Left lung (tissue), 14 donors: Measurements from ENCODE around the gene ROPN1. TPM values are rescaled to one million over a fixed set of nuclear protein-coding genes. Genes with fewer than 3 reads are reported as not detected.
A peak's percentile ranks its signal among the peaks of the same experiment; 100 is the strongest.
"Not testable (repeated sequence)": the region's sequence is repeated elsewhere in the genome, so short reads cannot be mapped to it uniquely, and the experiment has no call there.

ENCODE experiments used
- ATAC-seq: fragments of 200-7000 bp; cut with Tn5 transposase; one replicate; pipeline ENCODE4 v1.9.1; 2020; ENCODE audit warnings: moderate library complexity
- DNase-seq, 4 donors: peaks; one replicate each; pipeline ENCODE4 v3.0.0-alpha.2; 2013 to 2020
- H3K27ac ChIP-seq, 2 donors: fragments of 200-600 bp; sonication (generic) in 1 of 2; one replicate each; pipeline versions ENCODE4 v1.5.0 to v1.8.0; 2020 to 2021
- H3K27me3 ChIP-seq, 2 donors: fragments of 200-600 bp; sonication (generic) in 1 of 2; one replicate each; pipeline versions ENCODE4 v1.5.0 to v1.8.0; 2020 to 2021
- H3K36me3 ChIP-seq, 2 donors: fragments of 200-600 bp; sonication (generic) in 1 of 2; one replicate each; pipeline versions ENCODE4 v1.5.0 to v1.8.0; 2020 to 2021
- H3K4me1 ChIP-seq, 2 donors: fragments of 200-600 bp; one replicate each; pipeline ENCODE4 v1.8.0; 2021
- H3K4me3 ChIP-seq, 2 donors: fragments of 200-600 bp; sonication (generic) in 1 of 2; one replicate each; pipeline versions ENCODE4 v1.5.0 to v1.8.0; 2020 to 2021; ENCODE audit warnings: mild to moderate bottlenecking in 1 of 2
- H3K9me3 ChIP-seq, 2 donors: fragments of 200-600 bp; sonication (generic) in 1 of 2; one replicate each; pipeline versions ENCODE4 v1.5.0 to v1.8.0; 2020 to 2021
- CTCF ChIP-seq, 2 donors: fragments of 200-600 bp; sonication (generic) in 1 of 2; IDR thresholded peaks; one replicate each; pipeline versions ENCODE4 v1.5.0 to v1.8.0; 2021; ENCODE audit warnings: antibody characterized with exemption in 2 of 2
- intact Hi-C, 2 donors: fragments of 100-400 bp; cut with DNase I; formaldehyde crosslinking; loops; one replicate each; pipeline versions ENCODE4 v1.11.2 to v1.14.2; 2022
- long read RNA-seq, 12 donors: library from polyadenylated mRNA in 2 of 12; unstranded in 2 of 12; transcript quantifications; one replicate each; pipeline ENCODE4 v2.0.0 and lab custom pipeline, GENCODE V29; 2019 to 2026
- polyA plus RNA-seq, 6 donors: library from polyadenylated mRNA; unstranded; fragments of 120-200 nt; gene quantifications; one replicate each; pipeline ENCODE4 v1.2.1, GENCODE V29; 2013; ENCODE audit not compliant: insufficient read length in 6 of 6
- total RNA-seq, 2 donors: library from RNA; stranded (reverse); fragmentation: NEBNext Ultra II Directional; extraction: Animal tissue kit (Norgen Biotek cat#: 25700); gene quantifications; one replicate each; pipeline ENCODE4 v1.2.1, GENCODE V29; 2021
- donor health status: DM: no; HTN: yes; CAD: no.
- donor health status: DM: no; HTN: no; CAD: no.

The ROPN1 gene
- total RNA-seq (not detected), polyA plus RNA-seq (under 1 TPM; 0.15 to 0.31 (median 0.28) TPM)
- long read RNA-seq, donor 1 = 0 reads
- long read RNA-seq, donor 2 = 0 reads
- long read RNA-seq, donor 3 = 0 reads
- long read RNA-seq, donor 4 = 0 reads
- long read RNA-seq, donor 5 = 0 reads
- long read RNA-seq, donor 6 = 0 reads
- long read RNA-seq, donor 7 = 0 reads
- long read RNA-seq, donor 8, partial matches to known transcripts = 0 of 1 reads
- long read RNA-seq, donor 8, other reads (novel, unspliced or antisense) = 0 of 1 reads
- long read RNA-seq, donor 9 = 0 reads
- long read RNA-seq, donor 10 = 0 reads
- long read RNA-seq, donor 11 = 0 reads
- long read RNA-seq, donor 12 = 0 reads

- peaks cover 0 to 37% of the 10 kb centered on the region in 2 donors for H3K27me3 ChIP-seq
- H3K27ac ChIP-seq, H3K9me3 ChIP-seq, intact Hi-C loops, H3K4me3 ChIP-seq, DNase-seq, H3K36me3 ChIP-seq, H3K4me1 ChIP-seq: not testable (repeated sequence)
- peak; percentile 97 for ATAC-seq
Measured at GRCh38 chr3:123991730-123992588, at the start of gene ROPN1. Gene ROPN1 (minus strand): TSS chr3:123992124. CDS start chr3:123980481, 11,643 bp downstream.

- no peak for TF ChIP-seq CTCF (IDR thresholded peaks at IDR 0.05)
- H3K27ac ChIP-seq = no peak overlapping the region
- intact Hi-C loops = no loop called here
- H3K4me3 ChIP-seq = no peak overlapping the region
- DNase-seq (no peak), ATAC-seq (no peak)
- H3K9me3 ChIP-seq = no peaks in the 10 kb centered on the region
- peaks cover 0 to 7% of the 10 kb centered on the region in 2 donors for H3K27me3 ChIP-seq
- H3K4me1 ChIP-seq = no peaks in the 10 kb centered on the region
- no peaks in the 10 kb centered on the region for H3K36me3 ChIP-seq
Measured at GRCh38 chr3:124041553-124041952, 49.6 kb upstream of the ROPN1 start.

GRCh38 chr3:124037326-124037725 lies 45.4 kb upstream of the ROPN1 start:
- intact Hi-C loops = loop anchor here in 1 of 2 donors (10.0 kb wide), 1 partner anchor 47 kb away; no protein-coding TSS in a partner anchor
- Histone ChIP-seq H3K4me1 (peaks cover 0 to 19% of the 10 kb centered on the region in 2 donors), H3K27ac (no peak overlapping the region), H3K9me3 (no peaks in the 10 kb centered on the region), H3K4me3 (no peak overlapping the region), H3K27me3 (peaks cover 9 to 50% of the 10 kb centered on the region in 2 donors), H3K36me3 (no peaks in the 10 kb centered on the region)
- DNase-seq (no peak), ATAC-seq (no peak)
- TF ChIP-seq CTCF (IDR thresholded peaks at IDR 0.05) = no peak

GRCh38 chr3:124036214-124036613 lies 44.3 kb upstream of the ROPN1 start:
- not testable (repeated sequence) for H3K9me3 ChIP-seq, ATAC-seq, H3K4me3 ChIP-seq, H3K27ac ChIP-seq, DNase-seq, H3K36me3 ChIP-seq
- peaks cover 9 to 61% of the 10 kb centered on the region in 2 donors for H3K27me3 ChIP-seq
- peaks cover 0 to 19% of the 10 kb centered on the region in 2 donors for H3K4me1 ChIP-seq
- intact Hi-C loops = loop anchor here in 1 of 2 donors (10.0 kb wide), 1 partner anchor 49 kb away; no protein-coding TSS in a partner anchor

- no peak overlapping the region for H3K4me3 ChIP-seq
- intact Hi-C loops = loop anchor here in 1 of 2 donors (10.0 kb wide), 1 partner anchor 49 kb away; no protein-coding TSS in a partner anchor
- no peaks in the 10 kb centered on the region for H3K9me3 ChIP-seq
- ATAC-seq (no peak), DNase-seq (no peak)
- H3K27me3 ChIP-seq = peaks cover 11 to 67% of the 10 kb centered on the region in 2 donors
- no peaks in the 10 kb centered on the region for H3K36me3 ChIP-seq
- no peak for TF ChIP-seq CTCF (IDR thresholded peaks at IDR 0.05)
- H3K27ac ChIP-seq = no peak overlapping the region
- H3K4me1 ChIP-seq = peaks cover 0 to 19% of the 10 kb centered on the region in 2 donors
Measured at GRCh38 chr3:124035463-124036121, 43.7 kb upstream of the ROPN1 start.
